HEK293T (cell line): ENCODE measurements around the gene C16orf78.

ENCODE experiments used
- ARNT ChIP-seq: fragments of 450-650 bp; IDR thresholded peaks from 2 replicates; pipeline ENCODE4 v1.6.1; 2017; ENCODE audit warnings: mild to moderate bottlenecking
- BHLHE40 ChIP-seq: fragments of 450-650 bp; IDR thresholded peaks from 2 replicates; pipeline ENCODE4 v1.6.1; 2016; ENCODE audit warnings: mild to moderate bottlenecking, moderate library complexity, borderline replicate concordance
- ELF4 ChIP-seq: fragments of 450-650 bp; IDR thresholded peaks from 2 replicates; pipeline ENCODE4 v1.6.1; 2017; ENCODE audit warnings: antibody characterized with exemption
- FOXK2 ChIP-seq: fragments of 450-650 bp; IDR thresholded peaks from 2 replicates; pipeline ENCODE4 v1.6.1; 2016; ENCODE audit warnings: mild to moderate bottlenecking
- FOXM1 ChIP-seq: fragments of 450-650 bp; IDR thresholded peaks from 2 replicates; pipeline ENCODE4 v1.6.1; 2017; ENCODE audit warnings: mild to moderate bottlenecking, borderline replicate concordance
- LEF1 ChIP-seq: fragments of 450-650 bp; IDR thresholded peaks from 2 replicates; pipeline ENCODE4 v1.6.1; 2017; ENCODE audit warnings: mild to moderate bottlenecking, borderline replicate concordance
- SP1 ChIP-seq: fragments of 450-650 bp; IDR thresholded peaks from 2 replicates; pipeline ENCODE4 v1.6.1; 2017
- SUZ12 ChIP-seq: fragments of 450-650 bp; IDR thresholded peaks from 2 replicates; pipeline ENCODE4 v1.6.1; 2016; ENCODE audit warnings: mild to moderate bottlenecking
- TARDBP ChIP-seq: fragments of 450-650 bp; IDR thresholded peaks from 2 replicates; pipeline ENCODE4 v1.6.1; 2016

- TF ChIP-seq BHLHE40 (no peak), SUZ12 (no peak), LEF1 (no peak), FOXK2 (no peak), FOXM1 (no peak), SP1 (no peak), ELF4 (no peak), ARNT (no peak), TARDBP (no peak)
Measured at GRCh38 chr16:49327466-49327865, 46.1 kb upstream of the C16orf78 start.
